MCF 10A (cell line): ENCODE results near the gene LYL1. TPM values are rescaled to one million over a fixed set of nuclear protein-coding genes. Genes with fewer than 3 reads are reported as not detected.

ENCODE experiments used
- BruUV-seq: library from RNA; stranded (reverse); fragments of 400-500 nt; replicated peaks from 2 replicates; lab custom pipeline; 2021; lab: Mats Ljungman, UMichigan
- CTCF ChIA-PET: fragments of 300-600 bp; sonication (Branson Sonifier 250); formaldehyde crosslinking; extraction: SDS; loops from one replicate; lab custom pipeline; 2021; ENCODE audit warnings: antibody characterized with exemption, inconsistent platforms; lab: Yijun Ruan, JAX
- POLR2A ChIA-PET: fragments of 300-600, 350-650 bp; sonication (Branson Sonifier 250); formaldehyde crosslinking; extraction: SDS; loops from one replicate; lab custom pipeline; 2020; ENCODE audit warnings: antibody characterized with exemption, inconsistent platforms; lab: Yijun Ruan, JAX
- DNase-seq: peaks from one replicate; pipeline ENCODE4 v3.0.0-alpha.2; 2018; ENCODE audit not compliant: unreplicated experiment
- H3K27ac Mint-ChIP-seq: one replicate; pipeline ENCODE4 v1.8.0; 2022; ENCODE audit warnings: mild to moderate bottlenecking, low read depth, mixed read lengths; ENCODE audit not compliant: unreplicated experiment
- H3K27me3 Mint-ChIP-seq: one replicate; pipeline ENCODE4 v1.8.0; 2022; ENCODE audit warnings: mixed read lengths; ENCODE audit not compliant: insufficient read depth, unreplicated experiment
- H3K36me3 Mint-ChIP-seq: one replicate; pipeline ENCODE4 v1.8.0; 2022; ENCODE audit warnings: mild to moderate bottlenecking, moderate library complexity, mixed read lengths; ENCODE audit not compliant: insufficient read depth, unreplicated experiment
- H3K4me1 Mint-ChIP-seq: one replicate; pipeline ENCODE4 v1.8.0; 2022; ENCODE audit warnings: mixed read lengths; ENCODE audit not compliant: insufficient read depth, unreplicated experiment
- H3K4me3 Mint-ChIP-seq: one replicate; pipeline ENCODE4 v1.8.0; 2022; ENCODE audit warnings: mild to moderate bottlenecking, moderate library complexity, mixed read lengths; ENCODE audit not compliant: unreplicated experiment
- H3K9me3 Mint-ChIP-seq: one replicate; pipeline ENCODE4 v1.8.0; 2022; ENCODE audit warnings: mixed read lengths; ENCODE audit not compliant: unreplicated experiment
- CTCF ChIP-seq: fragments of 200-600 bp; IDR thresholded peaks from one replicate; pipeline ENCODE4 v1.8.0; 2022; ENCODE audit warnings: antibody characterized with exemption, mild to moderate bottlenecking; ENCODE audit not compliant: unreplicated experiment
- intact Hi-C: fragments of 100-400 bp; cut with micrococcal nuclease; formaldehyde crosslinking; loops from 2 replicates; pipeline ENCODE4 v1.14.1; 2022
- total RNA-seq: library from RNA; stranded (reverse); gene quantifications from 2 replicates; pipeline ENCODE4 v1.2.3, GENCODE V29; 2022

Gene LYL1
- total RNA-seq, 1 experiment from 2014 or later, result not detected

- ChIA-PET POLR2A (no interaction called here), CTCF (interaction anchor here (0.8 to 3.3 kb wide), 5 partner anchors 8 to 120 kb away, joined by 3 to 17 read pairs (median 5); no protein-coding TSS in a partner anchor)
- Mint-ChIP-seq H3K27me3 (no peaks in the 10 kb centered on the region), H3K36me3 (peaks cover 5% of the 10 kb centered on the region), H3K4me3 (no peak overlapping the region), H3K27ac (peak overlapping the region; percentile 70), H3K4me1 (no peaks in the 10 kb centered on the region), H3K9me3 (no peaks in the 10 kb centered on the region)
- no TSS peak for BruUV-seq
- TF ChIP-seq CTCF, result no peak
- intact Hi-C loops, result no loop called here
- no peak for DNase-seq
Observed at GRCh38 chr19:13085666-13086065, 17.0 kb downstream of the LYL1 start.

- no peaks in the 10 kb centered on the region for H3K9me3 Mint-ChIP-seq
- POLR2A ChIA-PET, result interaction anchor here (0.5 kb wide), 1 partner anchor 81 kb away, joined by 3 read pairs; no protein-coding TSS in a partner anchor
- H3K27me3 Mint-ChIP-seq, result no peaks in the 10 kb centered on the region
- BruUV-seq, result no TSS peak
- no peak overlapping the region for H3K4me3 Mint-ChIP-seq
- no peak for DNase-seq
- H3K4me1 Mint-ChIP-seq, result peaks cover 9% of the 10 kb centered on the region
- peaks cover 6% of the 10 kb centered on the region for H3K36me3 Mint-ChIP-seq
- no peak for TF ChIP-seq CTCF
- intact Hi-C loops, result no loop called here
- CTCF ChIA-PET, result interaction anchor here (0.6 to 1.2 kb wide), 4 partner anchors 10 to 118 kb away, joined by 3 to 6 read pairs (median 4); no protein-coding TSS in a partner anchor
- H3K27ac Mint-ChIP-seq, result no peak overlapping the region
Observed at GRCh38 chr19:13083627-13084026, 19.0 kb downstream of the LYL1 start.

GRCh38 chr19:13083008-13083404 lies 19.7 kb downstream of the LYL1 start:
- TF ChIP-seq CTCF, result no peak
- peaks cover 9% of the 10 kb centered on the region for H3K4me1 Mint-ChIP-seq
- H3K4me3 Mint-ChIP-seq, result no peak overlapping the region
- POLR2A ChIA-PET, result interaction anchor here (0.5 kb wide), 2 partner anchors 81 to 210 kb away, joined by 3 to 4 read pairs; no protein-coding TSS in a partner anchor
- H3K9me3 Mint-ChIP-seq, result no peaks in the 10 kb centered on the region
- no peaks in the 10 kb centered on the region for H3K27me3 Mint-ChIP-seq
- CTCF ChIA-PET, result interaction anchor here (0.6 to 1.2 kb wide), 4 partner anchors 22 to 118 kb away, joined by 3 to 6 read pairs (median 4); no protein-coding TSS in a partner anchor
- intact Hi-C loops, result no loop called here
- BruUV-seq, result no TSS peak
- no peak overlapping the region for H3K27ac Mint-ChIP-seq
- H3K36me3 Mint-ChIP-seq, result peaks cover 6% of the 10 kb centered on the region
- no peak for DNase-seq

GRCh38 chr19:13082192-13083007 lies 20.3 kb downstream of the LYL1 start:
- Mint-ChIP-seq H3K9me3 (no peaks in the 10 kb centered on the region), H3K27me3 (no peaks in the 10 kb centered on the region), H3K36me3 (peaks cover 6% of the 10 kb centered on the region), H3K4me3 (no peak overlapping the region), H3K4me1 (peaks cover 9% of the 10 kb centered on the region), H3K27ac (no peak overlapping the region)
- TF ChIP-seq CTCF, result no peak
- ChIA-PET POLR2A (interaction anchor here (0.5 kb wide), 1 partner anchor 209 kb away, joined by 4 read pairs; no protein-coding TSS in a partner anchor), CTCF (interaction anchor here (1.0 to 1.2 kb wide), 2 partner anchors 21 to 105 kb away, joined by 3 to 4 read pairs; no protein-coding TSS in a partner anchor)
- intact Hi-C loops, result no loop called here
- DNase-seq, result no peak
- no TSS peak for BruUV-seq
